Upper lobe of left lung (tissue), 6 donors: ENCODE data around the gene CRABP1. TPM values are rescaled to one million over a fixed set of nuclear protein-coding genes. Genes with fewer than 3 reads are reported as not detected.

Experiments
- ATAC-seq, 2 donors: fragments of 200-7000 bp; cut with Tn5 transposase; one replicate each; pipeline ENCODE4 v1.9.1; 2022; ENCODE audit warnings: mild to moderate bottlenecking in 2 of 2, moderate library complexity in 2 of 2; ENCODE audit not compliant: low FRiP score in 2 of 2
- DNase-seq, 2 donors: peaks; one replicate each; pipeline ENCODE4 v3.0.0-alpha.2; 2019 to 2020
- H3K27ac ChIP-seq, 4 donors: fragments of 200-600 bp; sonication (generic); one replicate each; pipeline ENCODE4 v1.5.1; 2016 to 2019
- H3K27me3 ChIP-seq, 4 donors: fragments of 200-600 bp; sonication (generic); one replicate each; pipeline ENCODE4 v1.5.1; 2017 to 2019
- H3K36me3 ChIP-seq, 4 donors: fragments of 200-600 bp; sonication (generic); one replicate each; pipeline ENCODE4 v1.5.1; 2016 to 2019
- H3K4me1 ChIP-seq, 4 donors: fragments of 200-600 bp; sonication (generic); one replicate each; pipeline ENCODE4 v1.5.1; 2018 to 2019
- H3K4me3 ChIP-seq, 4 donors: fragments of 200-600 bp; sonication (generic); one replicate each; pipeline ENCODE4 v1.5.1; 2017 to 2019; ENCODE audit warnings: mild to moderate bottlenecking in 2 of 4, moderate library complexity in 1 of 4
- H3K9me3 ChIP-seq, 4 donors: fragments of 200-600 bp; sonication (generic); one replicate each; pipeline ENCODE4 v1.5.1; 2018 to 2019
- EP300 ChIP-seq, 4 donors: sonication (generic); formaldehyde crosslinking; IDR thresholded peaks; one replicate each; pipeline ENCODE4 v1.5.1; 2017; ENCODE audit warnings: antibody characterized with exemption in 4 of 4, control low read depth in 2 of 4
- POLR2A ChIP-seq, 4 donors: fragments of 450-650 bp; IDR thresholded peaks; one replicate each; pipeline ENCODE4 v1.5.1; 2016 to 2017; ENCODE audit warnings: antibody characterized with exemption in 4 of 4, mild to moderate bottlenecking in 2 of 4
- POLR2AphosphoS5 ChIP-seq, 2 donors: sonication (generic); formaldehyde crosslinking; IDR thresholded peaks; one replicate each; pipeline ENCODE4 v1.5.1; 2017; ENCODE audit warnings: antibody characterized with exemption in 2 of 2
- WGBS, 2 donors: methylation state at CpG; one replicate each; pipeline ENCODE4 v1.1.5; 2017 to 2018; 5-methylcytosine and 5-hydroxymethylcytosine counted together
- total RNA-seq, 6 donors: library from RNA; depleted of rRNA in 4 of 6; stranded (reverse); fragments of >200 nt in 4 of 6; gene quantifications; one replicate each; pipeline versions ENCODE4 v1.1.0 to v1.2.1, GENCODE V29; 2016 to 2021
- TF ChIP-seq, protein P1 (sequence below), 6 experiments: fragments of 450-650 bp in 4 of 6; fragments of 200-600 bp in 2 of 6; sonication (generic) in 2 of 6; IDR thresholded peaks; one replicate each; pipeline ENCODE4 v1.5.1; 2016 to 2019; ENCODE audit warnings: antibody characterized with exemption in 6 of 6
- donor health status: DM: no; HTN: no; CAD: no; lungs with moderate emphysema.
- donor health status: DM: no; HTN: yes; CAD: no; lungs with severe emphysema.

Gene CRABP1
- total RNA-seq, 6 donors from 2014 or later = 0.44 to 0.57 TPM; not detected in 4

DNA sequence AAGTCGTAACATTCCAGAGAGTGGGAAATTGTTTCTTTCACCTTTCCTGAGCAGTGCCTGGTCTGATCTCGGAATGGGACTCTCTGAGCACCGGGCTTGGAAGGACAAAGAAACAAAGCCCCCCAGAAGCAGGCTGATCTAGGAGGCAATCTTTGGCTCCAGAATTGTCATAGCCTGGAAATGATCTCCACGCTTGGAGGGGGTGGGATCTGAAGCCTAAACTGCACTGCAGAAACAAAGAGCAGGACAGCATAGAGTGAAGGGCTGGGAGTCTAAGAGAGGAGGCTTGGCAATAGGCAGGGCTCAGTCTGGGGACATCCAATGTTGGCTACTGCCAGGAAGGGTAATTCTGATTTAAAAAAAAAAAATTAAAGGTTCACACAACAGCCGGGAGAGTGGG, 1.9 kb downstream of the CRABP1 start:
- Histone ChIP-seq H3K4me3 (no peak overlapping the region), H3K36me3 (no peaks in the 10 kb centered on the region), H3K27me3 (peaks cover 0 to 35% (median 19%) of the 10 kb centered on the region in 4 donors), H3K4me1 (peaks cover 4 to 17% (median 7%) of the 10 kb centered on the region in 4 donors), H3K27ac (no peak overlapping the region), H3K9me3 (no peaks in the 10 kb centered on the region)
- 61 to 66% methylated on average over 5 of the region's 5 CpGs for WGBS, 2 donors
- TF ChIP-seq, protein P1, sequence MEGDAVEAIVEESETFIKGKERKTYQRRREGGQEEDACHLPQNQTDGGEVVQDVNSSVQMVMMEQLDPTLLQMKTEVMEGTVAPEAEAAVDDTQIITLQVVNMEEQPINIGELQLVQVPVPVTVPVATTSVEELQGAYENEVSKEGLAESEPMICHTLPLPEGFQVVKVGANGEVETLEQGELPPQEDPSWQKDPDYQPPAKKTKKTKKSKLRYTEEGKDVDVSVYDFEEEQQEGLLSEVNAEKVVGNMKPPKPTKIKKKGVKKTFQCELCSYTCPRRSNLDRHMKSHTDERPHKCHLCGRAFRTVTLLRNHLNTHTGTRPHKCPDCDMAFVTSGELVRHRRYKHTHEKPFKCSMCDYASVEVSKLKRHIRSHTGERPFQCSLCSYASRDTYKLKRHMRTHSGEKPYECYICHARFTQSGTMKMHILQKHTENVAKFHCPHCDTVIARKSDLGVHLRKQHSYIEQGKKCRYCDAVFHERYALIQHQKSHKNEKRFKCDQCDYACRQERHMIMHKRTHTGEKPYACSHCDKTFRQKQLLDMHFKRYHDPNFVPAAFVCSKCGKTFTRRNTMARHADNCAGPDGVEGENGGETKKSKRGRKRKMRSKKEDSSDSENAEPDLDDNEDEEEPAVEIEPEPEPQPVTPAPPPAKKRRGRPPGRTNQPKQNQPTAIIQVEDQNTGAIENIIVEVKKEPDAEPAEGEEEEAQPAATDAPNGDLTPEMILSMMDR (IDR thresholded peaks at IDR 0.05) = no peak
- no peak for TF ChIP-seq POLR2AphosphoS5 (IDR thresholded peaks at IDR 0.05)
- TF ChIP-seq POLR2A (IDR thresholded peaks at IDR 0.05) = no peak
- no peak for TF ChIP-seq EP300 (IDR thresholded peaks at IDR 0.05)
- ATAC-seq (no peak), DNase-seq (no peak)

DNA sequence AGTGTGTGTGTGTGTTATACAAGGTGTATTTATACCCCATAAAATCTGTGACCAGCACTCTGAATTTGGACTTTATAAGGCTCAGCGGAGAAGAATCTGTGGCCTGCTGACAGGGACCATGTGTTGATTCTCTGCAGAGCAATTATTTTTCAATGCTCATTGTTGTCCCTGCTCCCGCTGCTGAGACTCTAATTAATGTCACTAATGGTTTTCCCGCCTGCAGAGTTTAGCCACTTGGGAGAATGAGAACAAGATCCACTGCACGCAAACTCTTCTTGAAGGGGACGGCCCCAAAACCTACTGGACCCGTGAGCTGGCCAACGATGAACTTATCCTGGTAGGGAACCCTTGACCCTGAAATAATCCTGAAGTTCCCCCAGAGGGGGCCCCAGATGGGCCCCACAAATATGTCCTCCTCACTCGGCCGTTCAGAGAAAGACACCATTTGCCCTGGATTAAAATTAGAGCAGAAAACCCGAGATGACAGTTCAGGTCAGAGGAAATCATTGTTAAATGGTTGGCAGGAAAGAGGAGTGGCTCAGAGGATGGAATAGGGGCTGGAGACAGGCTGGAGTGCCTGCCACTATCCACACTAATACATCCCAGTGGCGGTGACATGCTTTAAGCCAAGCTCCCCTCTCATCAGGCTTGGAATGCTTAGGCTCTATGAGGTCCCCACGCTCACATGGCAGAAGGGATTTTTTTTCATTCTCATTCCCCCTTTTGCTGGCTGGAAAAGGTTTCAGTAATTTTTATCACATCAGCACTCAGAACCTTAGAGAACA, 3.3 kb downstream of the CRABP1 start:
- DNase-seq (no peak), ATAC-seq (no peak)
- H3K9me3 ChIP-seq = no peaks in the 10 kb centered on the region
- H3K4me1 ChIP-seq = peaks cover 4 to 17% (median 9%) of the 10 kb centered on the region in 4 donors
- TF ChIP-seq EP300 (IDR thresholded peaks at IDR 0.05) = no peak
- H3K36me3 ChIP-seq = no peaks in the 10 kb centered on the region
- peaks cover 0 to 35% (median 19%) of the 10 kb centered on the region in 4 donors for H3K27me3 ChIP-seq
- WGBS, 2 donors = 77 to 86% methylated on average over 12 of the region's 12 CpGs
- no peak overlapping the region for H3K27ac ChIP-seq
- H3K4me3 ChIP-seq = no peak overlapping the region

DNA sequence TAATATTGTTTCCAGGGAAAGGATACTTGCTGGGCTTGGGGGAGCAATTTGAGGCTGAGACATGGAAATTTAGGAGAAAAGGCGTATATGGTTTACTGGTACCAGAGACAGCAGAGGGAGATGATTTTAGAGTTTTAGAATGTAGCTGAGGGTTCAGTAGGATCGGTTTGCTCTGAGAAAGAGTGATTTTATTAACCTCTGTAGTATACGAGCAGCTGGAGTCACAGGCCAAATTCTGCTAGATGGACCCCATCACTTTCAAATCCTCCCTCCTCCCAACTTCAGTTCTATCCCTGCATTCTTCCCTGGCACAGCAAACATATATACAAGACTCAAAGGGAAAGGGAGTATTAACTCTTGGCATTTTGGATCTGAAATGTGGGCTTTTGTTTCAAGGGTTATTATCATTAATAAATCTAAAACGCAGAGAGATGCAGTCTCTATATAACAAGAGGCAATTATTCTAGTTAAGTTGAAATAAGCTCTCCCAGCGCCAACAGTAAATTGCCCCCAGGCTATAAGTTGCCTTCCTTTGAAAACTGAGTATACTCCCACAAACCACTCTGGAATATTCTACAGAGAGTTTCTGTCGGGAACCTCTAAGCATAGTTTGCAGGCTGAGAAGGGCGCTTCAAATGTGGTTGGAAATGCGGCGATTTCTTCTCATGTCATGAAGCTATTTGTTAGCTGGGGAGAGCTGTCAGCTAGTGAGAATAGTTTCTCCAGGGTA, 5.4 kb downstream of the CRABP1 start:
- Histone ChIP-seq H3K27ac (no peak overlapping the region), H3K27me3 (peaks cover 0 to 20% (median 9%) of the 10 kb centered on the region in 4 donors), H3K36me3 (no peaks in the 10 kb centered on the region), H3K4me1 (peaks cover 0 to 10% (median 4%) of the 10 kb centered on the region in 4 donors), H3K9me3 (no peaks in the 10 kb centered on the region), H3K4me3 (no peak overlapping the region)
- 79 to 90% methylated on average over 9 of the region's 9 CpGs for WGBS, 2 donors
- TF ChIP-seq POLR2A (IDR thresholded peaks at IDR 0.05) (no peak), EP300 (IDR thresholded peaks at IDR 0.05) (no peak), POLR2AphosphoS5 (IDR thresholded peaks at IDR 0.05) (no peak)
- TF ChIP-seq, protein P1 (IDR thresholded peaks at IDR 0.05) = no peak
- DNase-seq (no peak), ATAC-seq (no peak)

DNA sequence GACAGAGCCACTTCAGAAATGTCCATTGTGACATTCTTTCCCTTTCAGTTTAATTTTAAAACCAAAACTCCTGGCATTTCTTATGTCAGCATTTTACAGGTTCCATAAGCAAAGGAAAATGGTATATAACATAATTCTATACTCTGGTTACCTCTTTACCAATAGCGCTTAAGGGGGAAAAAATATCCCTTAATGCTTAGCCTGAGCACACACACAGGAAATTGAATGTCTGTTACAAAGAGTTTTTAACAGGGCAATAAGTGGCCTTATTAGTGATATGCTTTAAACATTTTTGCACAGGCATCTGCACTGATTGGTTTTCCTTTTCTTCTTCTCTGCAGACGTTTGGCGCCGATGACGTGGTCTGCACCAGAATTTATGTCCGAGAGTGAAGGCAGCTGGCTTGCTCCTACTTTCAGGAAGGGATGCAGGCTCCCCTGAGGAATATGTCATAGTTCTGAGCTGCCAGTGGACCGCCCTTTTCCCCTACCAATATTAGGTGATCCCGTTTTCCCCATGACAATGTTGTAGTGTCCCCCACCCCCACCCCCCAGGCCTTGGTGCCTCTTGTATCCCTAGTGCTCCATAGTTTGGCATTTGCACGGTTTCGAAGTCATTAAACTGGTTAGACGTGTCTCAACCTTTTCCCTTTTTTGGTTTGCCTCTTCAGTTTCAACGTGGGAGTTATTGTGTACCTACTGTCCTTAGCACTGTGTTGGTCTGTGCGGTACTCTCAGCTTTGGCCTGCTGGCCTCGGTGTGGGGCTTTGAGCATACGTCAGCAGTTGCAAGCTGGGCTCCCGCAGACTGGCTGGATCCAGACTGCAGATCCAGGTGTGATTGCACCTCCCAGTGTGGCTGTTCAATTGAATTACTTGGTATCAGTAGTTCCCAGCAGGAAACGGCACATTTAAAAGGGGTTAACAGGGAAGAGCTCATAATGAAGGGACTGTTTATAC, 7.7 kb downstream of the CRABP1 start:
- DNase-seq (peak in 1 of 2 donors; percentile 79), ATAC-seq (peak in 1 of 2 donors; percentile 79)
- 75 to 77% methylated on average over 17 of the region's 17 CpGs for WGBS, 2 donors
- TF ChIP-seq POLR2A (IDR thresholded peaks at IDR 0.05) (no peak), EP300 (IDR thresholded peaks at IDR 0.05) (no peak), POLR2AphosphoS5 (IDR thresholded peaks at IDR 0.05) (no peak)
- TF ChIP-seq, protein P1 (IDR thresholded peaks at IDR 0.05) = no peak
- H3K27me3 ChIP-seq = no peaks in the 10 kb centered on the region
- H3K4me1 ChIP-seq = peaks cover 0 to 4% (median 0%) of the 10 kb centered on the region in 4 donors
- H3K36me3 ChIP-seq = no peaks in the 10 kb centered on the region
- no peaks in the 10 kb centered on the region for H3K9me3 ChIP-seq
- H3K4me3 ChIP-seq = no peak overlapping the region
- H3K27ac ChIP-seq = no peak overlapping the region
